ENCODE data around the gene NIPAL3.
"Not testable (repeated sequence)": the region's sequence is repeated elsewhere in the genome, so short reads cannot be mapped to it uniquely, and the experiment has no call there.

NIPAL3 gene

GRCh38 chr1:24517898-24518297 lies 102.3 kb downstream of the NIPAL3 start:
- DNase-seq (ENCODE audit: low spot score), result no peak

DNA sequence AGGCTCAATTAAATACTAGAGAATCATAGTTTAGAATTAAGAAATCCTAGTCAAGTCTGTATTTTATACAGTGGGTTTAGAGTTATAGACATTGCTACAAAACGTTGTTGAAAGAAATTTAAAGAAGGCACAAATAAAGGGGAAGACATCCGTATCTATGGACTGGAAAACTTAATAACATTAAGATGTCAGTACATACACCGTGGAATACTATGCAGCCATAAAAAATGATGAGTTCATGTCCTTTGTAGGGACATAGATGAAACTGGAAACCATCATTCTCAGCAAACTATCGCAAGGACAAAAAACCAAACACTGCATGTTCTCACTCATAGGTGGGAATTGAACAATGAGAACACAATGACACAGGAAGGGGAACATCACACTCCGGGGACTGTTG lies 104.7 kb downstream of the NIPAL3 start:
- not testable (repeated sequence) for DNase-seq (ENCODE audit: low spot score)

Data from COLO829 (cell line).